ENCODE measurements around the gene FAHD1.

DNA sequence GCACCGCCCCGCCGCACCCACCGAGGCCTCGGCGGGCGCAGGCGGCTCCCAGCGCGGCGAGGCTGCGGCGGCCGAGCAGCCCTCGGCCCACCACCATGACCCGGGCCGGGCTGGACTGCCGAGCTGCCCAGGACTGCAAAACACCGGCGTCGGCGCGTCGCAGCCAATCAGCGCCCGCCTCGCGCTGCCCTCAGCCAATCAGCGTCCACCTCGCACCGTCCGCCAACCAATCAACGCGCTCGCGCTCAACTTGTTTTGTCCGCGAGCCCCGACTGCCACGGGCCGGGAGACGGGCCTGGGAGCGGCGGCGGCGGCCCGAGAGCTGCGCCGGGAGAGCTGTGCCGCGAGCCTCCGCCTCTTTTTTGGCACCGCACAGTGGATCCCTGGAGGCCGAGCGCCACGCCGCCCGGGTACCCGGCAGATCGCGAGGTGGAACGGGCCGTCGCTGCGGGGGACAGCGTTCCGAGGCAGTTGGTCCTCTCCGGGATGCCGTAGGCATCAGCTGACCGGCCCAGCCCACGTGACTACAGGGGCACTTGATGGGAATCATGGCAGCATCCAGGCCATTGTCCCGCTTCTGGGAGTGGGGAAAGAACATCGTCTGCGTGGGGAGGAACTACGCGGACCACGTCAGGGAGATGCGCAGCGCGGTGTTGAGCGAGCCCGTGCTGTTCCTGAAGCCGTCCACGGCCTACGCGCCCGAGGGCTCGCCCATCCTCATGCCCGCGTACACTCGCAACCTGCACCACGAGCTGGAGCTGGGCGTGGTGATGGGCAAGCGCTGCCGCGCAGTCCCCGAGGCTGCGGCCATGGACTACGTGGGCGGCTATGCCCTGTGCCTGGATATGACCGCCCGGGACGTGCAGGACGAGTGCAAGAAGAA is at the start of gene FAHD1, which contains the start of gene HAGH:
- TF ChIP-seq, protein P1, sequence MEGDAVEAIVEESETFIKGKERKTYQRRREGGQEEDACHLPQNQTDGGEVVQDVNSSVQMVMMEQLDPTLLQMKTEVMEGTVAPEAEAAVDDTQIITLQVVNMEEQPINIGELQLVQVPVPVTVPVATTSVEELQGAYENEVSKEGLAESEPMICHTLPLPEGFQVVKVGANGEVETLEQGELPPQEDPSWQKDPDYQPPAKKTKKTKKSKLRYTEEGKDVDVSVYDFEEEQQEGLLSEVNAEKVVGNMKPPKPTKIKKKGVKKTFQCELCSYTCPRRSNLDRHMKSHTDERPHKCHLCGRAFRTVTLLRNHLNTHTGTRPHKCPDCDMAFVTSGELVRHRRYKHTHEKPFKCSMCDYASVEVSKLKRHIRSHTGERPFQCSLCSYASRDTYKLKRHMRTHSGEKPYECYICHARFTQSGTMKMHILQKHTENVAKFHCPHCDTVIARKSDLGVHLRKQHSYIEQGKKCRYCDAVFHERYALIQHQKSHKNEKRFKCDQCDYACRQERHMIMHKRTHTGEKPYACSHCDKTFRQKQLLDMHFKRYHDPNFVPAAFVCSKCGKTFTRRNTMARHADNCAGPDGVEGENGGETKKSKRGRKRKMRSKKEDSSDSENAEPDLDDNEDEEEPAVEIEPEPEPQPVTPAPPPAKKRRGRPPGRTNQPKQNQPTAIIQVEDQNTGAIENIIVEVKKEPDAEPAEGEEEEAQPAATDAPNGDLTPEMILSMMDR (conservative IDR thresholded peaks at IDR 0.05; ENCODE audit: low read length) = no peak
- TF ChIP-seq EZH2phosphoT487 (IDR thresholded peaks at IDR 0.05; ENCODE audit: borderline replicate concordance, low read depth, low read length) = no peak
